Measurements from ENCODE around the gene TSHZ2. TPM values are rescaled to one million over a fixed set of nuclear protein-coding genes. Genes with fewer than 3 reads are reported as not detected.

The TSHZ2 gene
- total and polyA plus RNA-seq, 2 donors (not counting 1 experiment from before 2014, with no cell fraction given): 1.00 to 5.7 TPM

DNA sequence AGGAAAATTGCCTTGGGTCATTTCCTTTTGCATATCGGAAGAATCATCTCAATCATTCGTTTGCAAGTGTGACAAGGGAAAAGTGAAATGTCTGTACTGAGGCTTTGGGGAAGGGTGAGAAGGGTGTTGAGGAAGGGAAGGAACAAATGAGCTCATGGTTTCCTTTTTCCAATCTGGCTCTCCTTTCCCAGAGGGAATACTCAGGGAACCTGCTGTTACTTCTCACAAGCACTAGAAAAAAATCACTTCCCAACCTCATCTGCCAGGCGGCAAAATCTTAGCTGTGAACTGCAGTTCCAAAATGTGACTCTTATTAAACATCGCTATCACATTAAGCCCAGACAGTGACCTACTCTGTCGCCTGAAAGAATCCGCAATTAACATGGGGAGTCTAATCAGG, 363.4 kb downstream of the TSHZ2 start:
- Histone ChIP-seq H3K79me2 (ENCODE audit: control insufficient read depth, insufficient read depth, low read length) (no peaks in the 10 kb centered on the region), H3K27me3 (replicated peaks in 1 of 4; ENCODE audit: control extremely low read depth in 1 of 4, control insufficient read depth in 3 of 4, insufficient read depth in 4 of 4, low read length in 3 of 4) (no peaks in the 10 kb centered on the region), H3K4me1 (ENCODE audit: control insufficient read depth in 2 of 2, insufficient read depth in 2 of 2, low read length in 2 of 2) (no peaks in the 10 kb centered on the region), H3K27ac (ENCODE audit: low read length in 2 of 2) (no peak overlapping the region), H3K9me3 (ENCODE audit: control extremely low read depth in 1 of 3, control insufficient read depth in 2 of 3, insufficient read depth in 1 of 3, low read length in 2 of 3) (peaks cover 0 to 4% (median 0%) of the 10 kb centered on the region in 3 donors), H3K4me3 (ENCODE audit: control extremely low read depth in 1 of 5, extremely low read depth in 1 of 5, insufficient read depth in 1 of 5, low read depth in 2 of 5, low read length in 4 of 5) (no peak overlapping the region), H2AFZ (ENCODE audit: insufficient read depth, low read depth, low read length, poor library complexity, severe bottlenecking) (no peak overlapping the region), H4K20me1 (ENCODE audit: control insufficient read depth, insufficient read depth, low read length, poor library complexity, severe bottlenecking) (no peaks in the 10 kb centered on the region), H3K9ac (ENCODE audit: low read length) (no peak overlapping the region), H3K4me2 (replicated peaks; ENCODE audit: low read depth, low read length, poor library complexity, severe bottlenecking) (no peak overlapping the region), H3K36me3 (replicated peaks in 1 of 2; ENCODE audit: control extremely low read depth in 1 of 2, control insufficient read depth in 1 of 2, extremely low read depth in 1 of 2, insufficient read depth in 2 of 2, low read length in 1 of 2) (no peaks in the 10 kb centered on the region)
- DNase-seq (no peak), ATAC-seq (ENCODE audit: low read depth) (no peak)
- WGBS (ENCODE audit: insufficient coverage): 86% methylated on average over 3 of the region's 6 CpGs
- no peak for TF ChIP-seq EZH2 (IDR thresholded peaks at IDR 0.05; ENCODE audit: borderline replicate concordance, insufficient read depth, low read depth, low read length, poor library complexity, severe bottlenecking)
- no peak for TF ChIP-seq CTCF (IDR thresholded peaks at IDR 0.05)
- Mint-ChIP-seq H3K9me3 (ENCODE audit: insufficient read depth) (no peaks in the 10 kb centered on the region), H3K4me1 (no peaks in the 10 kb centered on the region), H3K27ac (no peak overlapping the region), H3K27me3 (peaks cover 10% of the 10 kb centered on the region), H3K4me3 (no peak overlapping the region)
- POLR2A ChIA-PET: no interaction called here
- CTCF ChIA-PET: no interaction called here
- intact Hi-C loops (cut with micrococcal nuclease): no loop called here

DNA sequence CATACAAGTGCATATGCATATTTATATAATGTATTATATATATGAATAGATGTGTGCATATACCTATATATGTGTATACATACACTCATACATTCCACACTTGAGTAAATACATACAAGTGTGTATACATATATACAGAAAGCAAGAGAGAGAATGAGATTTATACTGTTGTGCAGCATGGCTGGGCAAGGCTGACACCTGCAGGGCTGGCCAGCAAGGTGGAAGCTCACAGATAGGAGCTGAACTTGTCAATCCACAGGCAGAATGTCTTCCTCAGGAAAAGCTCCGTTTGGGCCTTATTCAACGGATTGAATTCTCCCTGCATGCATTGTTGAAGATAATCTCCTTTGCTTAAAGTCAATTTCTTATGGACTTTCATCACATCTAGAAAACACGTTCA, 364.7 kb downstream of the TSHZ2 start:
- no peak overlapping the region for H3K9ac ChIP-seq (ENCODE audit: low read length)
- intact Hi-C loops (cut with micrococcal nuclease): no loop called here
- no peak for ATAC-seq (ENCODE audit: low read depth)

More for the DNA sequence above, 364.7 kb downstream of the TSHZ2 start:
- H3K4me2 ChIP-seq (replicated peaks; ENCODE audit: low read depth, low read length, poor library complexity, severe bottlenecking): no peak overlapping the region
- H3K27ac Mint-ChIP-seq: no peak overlapping the region
- POLR2A ChIA-PET: no interaction called here
- H3K4me1 Mint-ChIP-seq: no peaks in the 10 kb centered on the region
- no peaks in the 10 kb centered on the region for H4K20me1 ChIP-seq (ENCODE audit: control insufficient read depth, insufficient read depth, low read length, poor library complexity, severe bottlenecking)
- CTCF ChIA-PET: no interaction called here
- H3K79me2 ChIP-seq (ENCODE audit: control insufficient read depth, insufficient read depth, low read length): no peaks in the 10 kb centered on the region
- no peaks in the 10 kb centered on the region for H3K9me3 Mint-ChIP-seq (ENCODE audit: insufficient read depth)
- H3K4me1 ChIP-seq (ENCODE audit: control insufficient read depth in 2 of 2, insufficient read depth in 2 of 2, low read length in 2 of 2): no peaks in the 10 kb centered on the region
- no peak for TF ChIP-seq EZH2 (IDR thresholded peaks at IDR 0.05; ENCODE audit: borderline replicate concordance, insufficient read depth, low read depth, low read length, poor library complexity, severe bottlenecking)
- no peak for TF ChIP-seq CTCF (IDR thresholded peaks at IDR 0.05)
- H3K27ac ChIP-seq (ENCODE audit: low read length in 2 of 2): no peak overlapping the region
- peaks cover 0 to 2% (median 0%) of the 10 kb centered on the region in 3 donors for H3K9me3 ChIP-seq (ENCODE audit: control extremely low read depth in 1 of 3, control insufficient read depth in 2 of 3, insufficient read depth in 1 of 3, low read length in 2 of 3)
- 83% methylated on average over 2 of the region's 3 CpGs for WGBS (ENCODE audit: insufficient coverage)
- H3K36me3 ChIP-seq (replicated peaks in 1 of 2; ENCODE audit: control extremely low read depth in 1 of 2, control insufficient read depth in 1 of 2, extremely low read depth in 1 of 2, insufficient read depth in 2 of 2, low read length in 1 of 2): no peaks in the 10 kb centered on the region
- no peak overlapping the region for H3K4me3 Mint-ChIP-seq
- no peak for DNase-seq
- H3K27me3 Mint-ChIP-seq: no peaks in the 10 kb centered on the region
- no peak overlapping the region for H3K4me3 ChIP-seq (ENCODE audit: control extremely low read depth in 1 of 5, extremely low read depth in 1 of 5, insufficient read depth in 1 of 5, low read depth in 2 of 5, low read length in 4 of 5)
- no peaks in the 10 kb centered on the region for H3K27me3 ChIP-seq (replicated peaks in 1 of 4; ENCODE audit: control extremely low read depth in 1 of 4, control insufficient read depth in 3 of 4, insufficient read depth in 4 of 4, low read length in 3 of 4)
- H2AFZ ChIP-seq (ENCODE audit: insufficient read depth, low read depth, low read length, poor library complexity, severe bottlenecking): no peak overlapping the region
